ENCODE results near the gene BCL7C. TPM values are rescaled to one million over a fixed set of nuclear protein-coding genes. Genes with fewer than 3 reads are reported as not detected.

The BCL7C gene
- polyA plus RNA-seq, 1 donor (not counting 4 experiments of a cell fraction or from before 2014, with no cell fraction given), result 19.2 TPM

DNA sequence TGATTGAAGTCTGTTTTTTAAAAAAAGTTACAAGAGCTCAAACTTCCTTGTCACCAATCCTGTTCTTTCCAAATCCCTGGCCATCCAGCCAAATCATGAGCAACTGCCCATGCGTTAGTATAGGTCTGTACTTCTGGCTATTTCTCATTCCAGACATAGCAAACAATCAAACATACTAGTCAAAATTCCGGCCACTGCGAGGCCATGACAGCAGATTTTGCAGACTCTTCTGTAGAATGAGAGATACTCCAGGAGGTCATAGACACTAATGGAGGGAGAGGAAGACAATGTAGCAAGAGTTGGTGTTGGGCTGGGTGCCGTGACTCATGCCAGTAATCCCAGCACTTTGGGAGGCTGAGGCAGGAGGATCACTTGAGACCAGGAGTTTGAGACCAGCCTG, 50.9 kb downstream of the BCL7C start:
- dilution Hi-C loops (cut with MboI; ENCODE audit: extremely low pct_ligation_motif_present, low sequenced_read_pairs), result no loop called here
- no peak overlapping the region for H3K9ac ChIP-seq (ENCODE audit: control insufficient read depth, extremely low read depth, insufficient read depth, low read length)

DNA sequence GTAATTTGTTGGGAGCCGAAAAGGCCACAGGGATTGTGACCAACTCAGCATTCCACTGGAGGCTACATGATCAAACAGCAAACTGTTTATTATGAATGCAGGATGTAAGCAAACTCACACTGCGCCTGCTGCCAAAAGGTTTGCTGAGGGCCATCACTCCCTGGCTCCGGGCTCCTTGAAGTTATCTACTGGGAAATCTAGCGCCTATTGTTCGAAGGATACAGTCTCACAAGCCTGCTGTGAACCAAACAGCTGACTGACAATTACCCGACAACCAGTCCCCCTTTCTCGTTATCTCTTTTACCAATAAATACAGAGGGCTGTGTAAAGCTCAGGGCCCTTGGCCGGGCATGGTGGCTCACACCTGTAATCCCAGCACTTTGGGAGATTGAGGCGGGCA, 52.5 kb downstream of the BCL7C start:
- dilution Hi-C loops (cut with MboI; ENCODE audit: extremely low pct_ligation_motif_present, low sequenced_read_pairs), result no loop called here
- no peaks in the 10 kb centered on the region for H3K9me1 ChIP-seq (ENCODE audit: control insufficient read depth, extremely low read depth, insufficient read depth, low read length)
- no peaks in the 10 kb centered on the region for H3K27me3 ChIP-seq (ENCODE audit: control insufficient read depth, extremely low read depth, insufficient read depth, low read length)
- H2AFZ ChIP-seq (ENCODE audit: control insufficient read depth, low read length), result no peak overlapping the region
- H4K20me1 ChIP-seq (ENCODE audit: control insufficient read depth, extremely low read depth, insufficient read depth, low read length), result no peaks in the 10 kb centered on the region
- H3K9ac ChIP-seq (ENCODE audit: control insufficient read depth, extremely low read depth, insufficient read depth, low read length), result no peak overlapping the region
- TF ChIP-seq EZH2 (IDR thresholded peaks at IDR 0.05; ENCODE audit: low read length), result no peak
- TF ChIP-seq, protein P1, sequence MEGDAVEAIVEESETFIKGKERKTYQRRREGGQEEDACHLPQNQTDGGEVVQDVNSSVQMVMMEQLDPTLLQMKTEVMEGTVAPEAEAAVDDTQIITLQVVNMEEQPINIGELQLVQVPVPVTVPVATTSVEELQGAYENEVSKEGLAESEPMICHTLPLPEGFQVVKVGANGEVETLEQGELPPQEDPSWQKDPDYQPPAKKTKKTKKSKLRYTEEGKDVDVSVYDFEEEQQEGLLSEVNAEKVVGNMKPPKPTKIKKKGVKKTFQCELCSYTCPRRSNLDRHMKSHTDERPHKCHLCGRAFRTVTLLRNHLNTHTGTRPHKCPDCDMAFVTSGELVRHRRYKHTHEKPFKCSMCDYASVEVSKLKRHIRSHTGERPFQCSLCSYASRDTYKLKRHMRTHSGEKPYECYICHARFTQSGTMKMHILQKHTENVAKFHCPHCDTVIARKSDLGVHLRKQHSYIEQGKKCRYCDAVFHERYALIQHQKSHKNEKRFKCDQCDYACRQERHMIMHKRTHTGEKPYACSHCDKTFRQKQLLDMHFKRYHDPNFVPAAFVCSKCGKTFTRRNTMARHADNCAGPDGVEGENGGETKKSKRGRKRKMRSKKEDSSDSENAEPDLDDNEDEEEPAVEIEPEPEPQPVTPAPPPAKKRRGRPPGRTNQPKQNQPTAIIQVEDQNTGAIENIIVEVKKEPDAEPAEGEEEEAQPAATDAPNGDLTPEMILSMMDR (optimal IDR thresholded peaks at IDR 0.05 in 1 of 3, IDR thresholded peaks at IDR 0.05 in 1 of 3, conservative IDR thresholded peaks at IDR 0.05 in 1 of 3; ENCODE audit: extremely low read depth in 1 of 3, insufficient read depth in 2 of 3, low read length in 3 of 3), result no peak
- no peaks in the 10 kb centered on the region for H3K79me2 ChIP-seq (ENCODE audit: control insufficient read depth, insufficient read depth, low read length)
- DNase-seq (ENCODE audit: low read depth, low spot score) (no peak), FAIRE-seq (no peak)
- H3K4me3 ChIP-seq (ENCODE audit: control insufficient read depth in 2 of 3, extremely low read depth in 1 of 3, insufficient read depth in 2 of 3, low read depth in 1 of 3, low read length in 3 of 3), result no peak overlapping the region
- no peaks in the 10 kb centered on the region for H3K36me3 ChIP-seq (ENCODE audit: control insufficient read depth in 2 of 2, extremely low read depth in 1 of 2, insufficient read depth in 2 of 2, low read length in 2 of 2)
- H3K27ac ChIP-seq (ENCODE audit: control insufficient read depth, insufficient read depth, low read length), result no peak overlapping the region
- no peaks in the 10 kb centered on the region for H3K9me3 ChIP-seq (ENCODE audit: control insufficient read depth, low read depth, low read length)
- H3K4me2 ChIP-seq (ENCODE audit: control insufficient read depth, extremely low read depth, insufficient read depth, low read depth, low read length), result no peak overlapping the region
- H3K4me1 ChIP-seq (ENCODE audit: control insufficient read depth, extremely low read depth, insufficient read depth, low read length), result peaks cover 7% of the 10 kb centered on the region

More for the DNA sequence above, 50.9 kb downstream of the BCL7C start:
- no peaks in the 10 kb centered on the region for H4K20me1 ChIP-seq (ENCODE audit: control insufficient read depth, extremely low read depth, insufficient read depth, low read length)
- H3K36me3 ChIP-seq (ENCODE audit: control insufficient read depth in 2 of 2, extremely low read depth in 1 of 2, insufficient read depth in 2 of 2, low read length in 2 of 2), result no peaks in the 10 kb centered on the region
- no peak overlapping the region for H3K4me3 ChIP-seq (ENCODE audit: control insufficient read depth in 2 of 3, extremely low read depth in 1 of 3, insufficient read depth in 2 of 3, low read depth in 1 of 3, low read length in 3 of 3)
- H3K27ac ChIP-seq (ENCODE audit: control insufficient read depth, insufficient read depth, low read length), result no peak overlapping the region
- no peaks in the 10 kb centered on the region for H3K27me3 ChIP-seq (ENCODE audit: control insufficient read depth, extremely low read depth, insufficient read depth, low read length)
- no peak overlapping the region for H2AFZ ChIP-seq (ENCODE audit: control insufficient read depth, low read length)
- DNase-seq (ENCODE audit: low read depth, low spot score) (no peak), FAIRE-seq (no peak)
- no peak for TF ChIP-seq EZH2 (IDR thresholded peaks at IDR 0.05; ENCODE audit: low read length)
- TF ChIP-seq, protein P1 (optimal IDR thresholded peaks at IDR 0.05 in 1 of 3, IDR thresholded peaks at IDR 0.05 in 1 of 3, conservative IDR thresholded peaks at IDR 0.05 in 1 of 3; ENCODE audit: extremely low read depth in 1 of 3, insufficient read depth in 2 of 3, low read length in 3 of 3), result no peak
- H3K79me2 ChIP-seq (ENCODE audit: control insufficient read depth, insufficient read depth, low read length), result no peaks in the 10 kb centered on the region
- H3K4me2 ChIP-seq (ENCODE audit: control insufficient read depth, extremely low read depth, insufficient read depth, low read depth, low read length), result no peak overlapping the region
- no peaks in the 10 kb centered on the region for H3K9me1 ChIP-seq (ENCODE audit: control insufficient read depth, extremely low read depth, insufficient read depth, low read length)
- H3K4me1 ChIP-seq (ENCODE audit: control insufficient read depth, extremely low read depth, insufficient read depth, low read length), result peaks cover 7% of the 10 kb centered on the region
- no peaks in the 10 kb centered on the region for H3K9me3 ChIP-seq (ENCODE audit: control insufficient read depth, low read depth, low read length)
